Neural crest cell (in vitro differentiated cells): ENCODE measurements around the gene ATRIP. TPM values are rescaled to one million over a fixed set of nuclear protein-coding genes. Genes with fewer than 3 reads are reported as not detected.

ENCODE experiments used
- DNase-seq: peaks from one replicate; pipeline ENCODE4 v3.0.0; 2021; ENCODE audit warnings: low read depth, mixed read lengths, low spot score
- H3K27ac Mint-ChIP-seq: one replicate; pipeline ENCODE4 v1.8.0; 2021; ENCODE audit warnings: mild to moderate bottlenecking, mixed read lengths; ENCODE audit not compliant: unreplicated experiment
- H3K27me3 Mint-ChIP-seq: 2 replicates; pipeline ENCODE4 v1.8.0; 2021; ENCODE audit warnings: low read depth, mild to moderate bottlenecking, mixed read lengths
- H3K36me3 Mint-ChIP-seq: 2 replicates; pipeline ENCODE4 v1.8.0; 2021; ENCODE audit warnings: low read depth, mild to moderate bottlenecking, mixed read lengths
- H3K4me1 Mint-ChIP-seq: 2 replicates; pipeline ENCODE4 v1.8.0; 2021; ENCODE audit warnings: mixed read lengths
- H3K4me3 Mint-ChIP-seq: one replicate; pipeline ENCODE4 v1.8.0; 2021; ENCODE audit warnings: mild to moderate bottlenecking, mixed read lengths
- H3K9me3 Mint-ChIP-seq: 2 replicates; pipeline ENCODE4 v1.8.0; 2021; ENCODE audit warnings: mixed read lengths
- CTCF ChIP-seq: fragments of 200-600 bp; sonication (generic); conservative IDR thresholded peaks from 2 replicates; pipeline ENCODE4 v1.5.0; 2021; ENCODE audit warnings: antibody characterized with exemption, mild to moderate bottlenecking
- total RNA-seq: library from RNA; stranded (reverse); gene quantifications from 2 replicates; pipeline ENCODE4 v1.2.1, GENCODE V29; 2021

ATRIP gene
- total RNA-seq, 1 donor from 2014 or later, result 22.1 TPM

- Mint-ChIP-seq H3K4me3 (no peak overlapping the region), H3K36me3 (peaks cover 2% of the 10 kb centered on the region), H3K27ac (no peak overlapping the region), H3K9me3 (no peaks in the 10 kb centered on the region), H3K4me1 (no peaks in the 10 kb centered on the region), H3K27me3 (no peaks in the 10 kb centered on the region)
- no peak for TF ChIP-seq CTCF
- no peak for DNase-seq
These were observed 30.4 kb upstream of the ATRIP start for GRCh38 chr3:48416091-48416505.

GRCh38 chr3:48416546-48416945 lies 30.0 kb upstream of the ATRIP start:
- Mint-ChIP-seq H3K27ac (no peak overlapping the region), H3K27me3 (no peaks in the 10 kb centered on the region), H3K4me3 (no peak overlapping the region), H3K36me3 (peaks cover 2% of the 10 kb centered on the region), H3K4me1 (no peaks in the 10 kb centered on the region), H3K9me3 (no peaks in the 10 kb centered on the region)
- no peak for DNase-seq
- TF ChIP-seq CTCF, result no peak

- H3K36me3 Mint-ChIP-seq, result peaks cover 2% of the 10 kb centered on the region
- H3K27ac Mint-ChIP-seq, result peak overlapping the region; percentile 62
- no peak for TF ChIP-seq CTCF
These were observed 28.9 kb upstream of the ATRIP start for GRCh38 chr3:48417529-48418108.

GRCh38 chr3:48418140-48418539 lies 28.4 kb upstream of the ATRIP start:
- Mint-ChIP-seq H3K27ac (no peak overlapping the region), H3K4me1 (peaks cover 2% of the 10 kb centered on the region), H3K27me3 (no peaks in the 10 kb centered on the region), H3K9me3 (no peaks in the 10 kb centered on the region), H3K36me3 (peaks cover under 1% of the 10 kb centered on the region), H3K4me3 (no peak overlapping the region)
- no peak for DNase-seq
- no peak for TF ChIP-seq CTCF

More at GRCh38 chr3:48417529-48418108, 28.9 kb upstream of the ATRIP start:
- DNase-seq, result no peak
- Mint-ChIP-seq H3K4me1 (no peaks in the 10 kb centered on the region), H3K27me3 (no peaks in the 10 kb centered on the region), H3K9me3 (no peaks in the 10 kb centered on the region), H3K4me3 (no peak overlapping the region)

GRCh38 chr3:48418651-48419050 lies 27.9 kb upstream of the ATRIP start:
- Mint-ChIP-seq H3K4me1 (peaks cover 3% of the 10 kb centered on the region), H3K4me3 (no peak overlapping the region), H3K27ac (no peak overlapping the region), H3K36me3 (no peaks in the 10 kb centered on the region), H3K9me3 (no peaks in the 10 kb centered on the region), H3K27me3 (no peaks in the 10 kb centered on the region)
- TF ChIP-seq CTCF, result no peak
- DNase-seq, result no peak
